Activated CD8-positive, alpha-beta T cell treated with anti-CD3 and anti-CD28 coated beads for 36 hours (primary cell): ENCODE data around the gene GALT. TPM values are rescaled to one million over a fixed set of nuclear protein-coding genes. Genes with fewer than 3 reads are reported as not detected.

ENCODE experiments used
- ATAC-seq: fragments of 200-7000 bp; cut with Tn5 transposase; one replicate; pipeline ENCODE4 v1.10.0; 2021; ENCODE audit warnings: mild to moderate bottlenecking, moderate library complexity
- CTCF ChIA-PET: fragments of 350-600 bp; sonication (Branson Sonifier 250); formaldehyde crosslinking; loops from one replicate; lab custom pipeline; 2021; ENCODE audit warnings: antibody characterized with exemption; lab: Charles Lee
- POLR2A ChIA-PET: fragments of 350-600 bp; sonication (Branson Sonifier 250); formaldehyde crosslinking; loops from one replicate; lab custom pipeline; 2021; ENCODE audit warnings: antibody characterized with exemption; lab: Charles Lee
- DNase-seq: peaks from one replicate; pipeline ENCODE4 v3.0.0-alpha.2; 2020
- H3K27ac Mint-ChIP-seq: one replicate; pipeline ENCODE4 v1.8.0; 2021; ENCODE audit warnings: mild to moderate bottlenecking, mixed read lengths
- H3K27me3 Mint-ChIP-seq: one replicate; pipeline ENCODE4 v1.8.0; 2021; ENCODE audit warnings: mixed read lengths
- H3K36me3 Mint-ChIP-seq: one replicate; pipeline ENCODE4 v1.8.0; 2021; ENCODE audit warnings: low read depth, mixed read lengths
- H3K4me1 Mint-ChIP-seq: one replicate; pipeline ENCODE4 v1.8.0; 2021; ENCODE audit warnings: low read depth, mixed read lengths
- H3K4me3 Mint-ChIP-seq: one replicate; pipeline ENCODE4 v1.8.0; 2021; ENCODE audit warnings: mild to moderate bottlenecking, moderate library complexity, mixed read lengths
- H3K9me3 Mint-ChIP-seq: one replicate; pipeline ENCODE4 v1.8.0; 2021; ENCODE audit warnings: mixed read lengths
- CTCF ChIP-seq: fragments of 200-600 bp; IDR thresholded peaks from one replicate; pipeline ENCODE4 v1.8.0; 2022; ENCODE audit warnings: antibody characterized with exemption, mild to moderate bottlenecking
- intact Hi-C: fragments of 100-400 bp; cut with micrococcal nuclease; formaldehyde crosslinking; loops from one replicate; pipeline ENCODE4 v1.10.0; 2022
- total RNA-seq, 2 experiments: library from RNA; stranded (reverse); gene quantifications; one replicate each; pipeline ENCODE4 v1.2.3, GENCODE V29; 2021

Gene GALT
- total RNA-seq, 2 experiments from 2014 or later = 42.8 to 44.5 TPM

GRCh38 chr9:34691936-34692315 lies 45.5 kb downstream of the GALT start:
- DNase-seq = no peak
- no peaks in the 10 kb centered on the region for H3K4me1 Mint-ChIP-seq
- H3K27me3 Mint-ChIP-seq = peaks cover 4% of the 10 kb centered on the region
- no peak for TF ChIP-seq CTCF
- no peak overlapping the region for H3K4me3 Mint-ChIP-seq
- no peaks in the 10 kb centered on the region for H3K9me3 Mint-ChIP-seq
- H3K27ac Mint-ChIP-seq = no peak overlapping the region
- intact Hi-C loops = no loop called here
- H3K36me3 Mint-ChIP-seq = no peaks in the 10 kb centered on the region
- CTCF ChIA-PET = interaction anchor here (1.8 to 4.3 kb wide), 2 partner anchors 10 to 69 kb away, joined by 4 to 33 read pairs; no protein-coding TSS in a partner anchor
- no peak for ATAC-seq
- POLR2A ChIA-PET = no interaction called here

GRCh38 chr9:34693560-34693959 lies 47.1 kb downstream of the GALT start:
- ChIA-PET CTCF (interaction anchor here (4.3 kb wide), 1 partner anchor 8 kb away, joined by 33 read pairs; no protein-coding TSS in a partner anchor), POLR2A (interaction anchor here (1.0 kb wide), 1 partner anchor 47 kb away, joined by 3 read pairs; the partner anchor contains the start of gene GALT)
- Mint-ChIP-seq H3K27me3 (peaks cover 4% of the 10 kb centered on the region), H3K27ac (no peak overlapping the region), H3K36me3 (no peaks in the 10 kb centered on the region), H3K9me3 (no peaks in the 10 kb centered on the region), H3K4me1 (no peaks in the 10 kb centered on the region), H3K4me3 (no peak overlapping the region)
- ATAC-seq (no peak), DNase-seq (no peak)
- intact Hi-C loops = no loop called here
- no peak for TF ChIP-seq CTCF

GRCh38 chr9:34694811-34695210 lies 48.3 kb downstream of the GALT start:
- Mint-ChIP-seq H3K36me3 (no peaks in the 10 kb centered on the region), H3K9me3 (no peaks in the 10 kb centered on the region), H3K4me1 (no peaks in the 10 kb centered on the region), H3K4me3 (no peak overlapping the region), H3K27ac (no peak overlapping the region), H3K27me3 (peaks cover 4% of the 10 kb centered on the region)
- DNase-seq = no peak
- ATAC-seq = no peak
- TF ChIP-seq CTCF = no peak
- ChIA-PET CTCF (interaction anchor here (1.0 to 4.3 kb wide), 3 partner anchors 7 to 30 kb away, joined by 3 to 33 read pairs (median 3); no protein-coding TSS in a partner anchor), POLR2A (interaction anchor here (0.6 to 0.9 kb wide), 2 partner anchors 35 to 645 kb away, joined by 3 read pairs; no protein-coding TSS in a partner anchor)
- intact Hi-C loops = no loop called here

Other genes with a start within 250 kb of the GALT start
- 1 to 10 TPM; 8.2 to 9.2 TPM for gene FAM219A, start 188.1 kb upstream of the GALT start, total RNA-seq
- gene DNAI1, start 187.9 kb upstream of the GALT start, total RNA-seq = under 1 TPM in 1 of 2 experiments, not detected in 1; 0.18 TPM
- gene ENHO, start 123.7 kb upstream of the GALT start, total RNA-seq = not detected
- gene CNTFR, start 57.0 kb upstream of the GALT start, total RNA-seq = not detected
- 10 to 100 TPM; 37.9 to 38.7 TPM for gene RPP25L, start 34.6 kb upstream of the GALT start, total RNA-seq
- 10 to 100 TPM; 52.7 to 61.0 TPM for gene DCTN3, start 26.2 kb upstream of the GALT start, total RNA-seq
- under 1 TPM; 0.29 to 0.32 TPM for gene ARID3C, start 17.6 kb upstream of the GALT start, total RNA-seq
- gene SIGMAR1, start 8.9 kb upstream of the GALT start, total RNA-seq = 10 to 100 TPM; 80.7 to 81.2 TPM
- 10 to 100 TPM; 17.4 to 20.7 TPM for gene IL11RA, start 5.5 kb downstream of the GALT start, total RNA-seq
- gene CCL27, start 16.0 kb downstream of the GALT start, total RNA-seq = under 1 TPM in 1 of 2 experiments, not detected in 1; 0.43 TPM
- gene CCL19, start 44.6 kb downstream of the GALT start, total RNA-seq = not detected
- not detected for gene CCL21, start 63.5 kb downstream of the GALT start, total RNA-seq